ENCODE results near the gene CALD1. TPM values are rescaled to one million over a fixed set of nuclear protein-coding genes. Genes with fewer than 3 reads are reported as not detected.

Gene CALD1
- polyA plus RNA-seq, 12 donors = 106 to 268 (median 139) TPM; not detected in 1

- no peak for DNase-seq
These were observed 23.9 kb upstream of the CALD1 start for GRCh38 chr7:134755422-134756022.

GRCh38 chr7:134757938-134758337 lies 21.5 kb upstream of the CALD1 start:
- DNase-seq = no peak

- no peak for DNase-seq
These were observed 20.5 kb upstream of the CALD1 start for GRCh38 chr7:134758981-134759380.

DNA sequence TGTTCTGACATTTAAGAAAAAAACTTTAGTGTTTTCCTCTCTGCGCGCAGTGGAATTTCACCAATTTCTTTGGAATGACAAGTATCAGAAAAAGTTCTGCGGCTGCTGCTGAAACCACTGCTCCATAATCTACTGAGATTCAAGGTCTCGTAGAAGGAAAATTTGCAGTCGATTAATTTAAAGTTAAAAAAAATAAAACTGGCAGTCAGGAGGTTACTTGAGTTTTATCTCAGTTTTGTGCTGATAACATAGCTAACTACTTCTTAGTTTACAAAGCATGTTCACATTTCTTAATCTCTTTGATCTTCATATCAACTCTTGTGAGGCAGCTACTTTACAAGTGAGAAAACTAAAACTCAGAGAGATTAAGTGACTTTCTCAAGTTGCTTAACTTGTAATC lies 18.2 kb upstream of the CALD1 start:
- no peak for DNase-seq

- DNase-seq = no peak
These were observed 15.5 kb upstream of the CALD1 start for GRCh38 chr7:134763960-134764359.

DNA sequence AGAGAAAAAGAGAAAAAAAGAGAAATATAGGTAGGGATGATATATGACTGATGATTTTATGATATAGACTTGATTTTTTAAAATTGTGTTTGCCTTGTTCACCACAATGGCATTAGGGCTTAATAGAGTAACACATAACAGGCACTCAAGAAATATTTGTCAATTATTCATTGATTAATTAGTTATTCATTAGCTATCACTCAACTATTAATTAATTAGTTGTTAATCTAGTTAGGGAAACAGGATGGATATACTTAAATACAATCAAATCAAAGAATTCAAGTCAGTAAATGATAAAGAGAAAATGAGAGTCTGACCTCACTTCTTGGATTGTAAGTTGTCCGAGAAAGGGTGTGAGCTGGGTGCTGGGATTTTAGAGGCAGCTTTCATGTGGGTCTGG lies 15.1 kb upstream of the CALD1 start:
- DNase-seq = no peak

DNA sequence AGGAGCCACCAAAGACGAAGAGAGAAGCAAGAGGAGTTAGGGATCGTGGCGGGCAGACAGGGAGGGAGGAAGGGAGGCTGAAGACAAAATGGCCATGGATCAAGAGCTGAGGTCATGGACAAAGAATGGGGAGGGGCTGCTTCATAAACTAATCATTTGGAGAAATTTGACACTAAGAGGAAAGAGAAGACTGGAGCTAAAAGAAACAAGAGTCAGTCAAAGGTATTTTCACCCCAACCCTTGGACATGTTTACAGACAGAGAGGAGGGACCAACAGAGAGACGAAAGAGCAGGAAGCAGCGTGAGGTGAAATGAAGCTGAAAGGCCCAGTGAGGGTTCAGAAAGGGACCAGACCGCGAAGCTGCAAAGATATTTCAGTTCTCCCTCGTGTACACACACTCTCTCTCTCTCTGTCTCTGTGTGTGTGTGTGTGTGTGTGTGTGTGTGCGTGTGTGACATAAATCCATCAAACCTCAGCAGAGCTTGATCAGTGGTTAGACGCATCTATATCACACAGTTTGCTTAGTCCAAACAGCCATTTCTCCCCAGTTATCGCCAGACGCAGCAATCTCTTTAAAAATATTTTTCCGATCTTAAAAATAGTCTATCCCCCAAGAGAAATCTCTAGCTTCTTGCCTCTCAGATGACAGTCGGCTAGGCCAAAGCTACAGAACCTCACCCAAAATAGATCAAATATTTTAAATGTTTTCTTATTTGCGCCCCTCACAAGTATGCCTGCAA lies 12.5 kb upstream of the CALD1 start:
- DNase-seq = no peak

DNA sequence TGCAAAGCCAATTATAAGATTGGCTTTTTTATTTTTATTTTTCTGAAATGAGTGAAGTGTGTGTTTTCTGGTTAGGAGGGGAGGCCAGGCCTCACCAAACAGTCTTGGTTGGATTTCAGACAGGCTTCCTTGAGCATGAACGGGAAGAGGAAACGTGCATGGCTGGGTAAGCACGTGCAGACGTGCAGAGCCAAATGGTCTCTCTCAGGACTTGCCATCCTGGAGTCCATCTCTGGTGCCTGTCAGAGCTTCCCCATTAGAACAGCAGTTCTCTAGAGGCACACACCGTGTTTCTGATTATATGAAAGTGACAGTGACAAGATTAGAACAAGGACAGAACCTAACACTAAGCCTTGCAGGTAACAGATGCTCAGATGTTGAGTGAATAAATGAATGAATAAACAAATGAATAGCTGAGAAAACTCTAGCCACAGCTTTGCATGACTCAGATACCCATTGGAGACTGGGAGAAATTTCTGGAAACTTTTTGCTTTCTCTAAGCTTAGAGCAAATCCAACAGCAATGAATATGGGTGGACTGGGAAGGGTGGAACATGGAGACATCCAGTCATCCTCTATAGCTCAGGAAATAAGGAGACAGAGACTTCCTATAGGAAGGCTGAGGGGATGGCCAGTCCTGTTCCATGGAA lies 11.8 kb upstream of the CALD1 start:
- no peak for DNase-seq

- no peak for DNase-seq
These were observed 11.2 kb upstream of the CALD1 start for GRCh38 chr7:134768243-134768642.

- DNase-seq = no peak
These were observed 8.8 kb upstream of the CALD1 start for GRCh38 chr7:134770676-134771075.

DNA sequence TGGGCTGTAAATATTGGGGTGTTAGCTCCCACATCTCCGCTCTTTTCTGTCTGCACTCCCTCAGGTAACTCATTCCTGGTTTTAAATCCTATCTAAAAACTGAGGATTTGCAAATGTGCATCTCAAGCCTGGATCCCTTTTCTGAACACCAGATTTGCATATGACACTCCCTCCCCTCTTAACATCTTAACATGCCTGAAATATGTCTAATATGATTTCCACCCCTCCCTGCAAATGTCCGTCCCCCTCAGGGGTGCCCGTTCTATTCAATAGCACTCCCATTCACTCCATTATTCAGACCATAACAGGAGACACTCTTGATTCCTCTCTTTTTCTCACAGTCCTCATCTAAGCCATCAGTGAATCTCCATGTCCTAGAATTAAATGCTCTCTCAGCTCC lies 8.3 kb upstream of the CALD1 start:
- no peak for DNase-seq

DNA sequence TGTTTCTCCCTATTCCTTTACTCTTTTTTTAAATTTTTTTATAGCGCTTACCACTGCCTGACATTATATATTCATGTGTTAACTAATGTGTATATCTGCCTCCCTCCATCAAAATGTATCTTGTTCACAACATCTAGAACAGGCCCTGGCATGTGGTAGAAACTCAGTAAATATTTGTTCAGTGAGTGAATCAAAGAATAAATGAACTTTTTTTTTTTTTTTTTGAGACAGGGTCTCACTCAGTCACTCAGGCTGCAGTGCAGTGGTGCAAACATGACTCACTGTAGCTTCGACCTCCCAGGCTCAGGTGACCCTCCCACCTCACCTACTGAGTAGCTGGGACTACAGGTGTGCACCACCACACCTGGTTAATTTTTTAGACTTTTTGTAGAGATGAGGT lies 7.5 kb upstream of the CALD1 start:
- DNase-seq = no peak

DNA sequence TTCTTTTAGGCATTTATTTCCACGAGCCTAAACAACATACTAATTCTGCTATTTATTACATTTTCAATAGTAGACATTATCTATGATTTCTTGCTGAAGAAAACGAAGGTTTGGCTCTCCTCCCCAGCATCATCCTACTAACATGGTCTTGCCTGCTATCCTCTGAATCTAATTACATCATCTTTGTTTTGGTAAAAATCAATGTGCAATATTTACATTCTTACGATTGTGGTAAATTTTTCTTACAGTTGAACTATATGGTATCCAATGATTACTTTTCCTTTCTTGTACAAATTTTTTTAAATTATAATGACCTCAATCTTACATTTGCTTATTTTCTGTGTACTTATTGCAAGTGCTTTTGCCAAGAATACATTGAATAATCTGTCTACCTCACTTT lies 7.0 kb upstream of the CALD1 start:
- DNase-seq = no peak

DNA sequence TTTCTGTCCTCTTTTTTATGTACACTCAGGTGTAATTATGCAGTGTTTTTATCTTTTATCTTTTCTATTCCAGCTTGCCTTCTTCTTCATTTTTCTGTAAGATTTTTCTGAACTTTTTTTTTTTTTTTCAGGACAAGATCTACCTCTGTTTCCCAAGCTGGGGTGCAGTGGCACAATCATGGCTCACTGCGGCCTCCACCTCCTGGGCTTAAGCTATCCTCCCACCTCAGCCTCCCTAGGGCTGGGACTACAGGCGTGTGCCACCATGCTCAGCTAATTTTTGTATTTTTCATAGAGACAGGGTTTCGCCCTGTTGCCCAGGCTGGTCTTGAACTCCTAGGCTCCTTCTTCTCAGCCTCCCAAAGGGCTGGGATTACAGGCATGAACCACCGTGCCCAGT lies 6.3 kb upstream of the CALD1 start:
- DNase-seq = no peak

DNA sequence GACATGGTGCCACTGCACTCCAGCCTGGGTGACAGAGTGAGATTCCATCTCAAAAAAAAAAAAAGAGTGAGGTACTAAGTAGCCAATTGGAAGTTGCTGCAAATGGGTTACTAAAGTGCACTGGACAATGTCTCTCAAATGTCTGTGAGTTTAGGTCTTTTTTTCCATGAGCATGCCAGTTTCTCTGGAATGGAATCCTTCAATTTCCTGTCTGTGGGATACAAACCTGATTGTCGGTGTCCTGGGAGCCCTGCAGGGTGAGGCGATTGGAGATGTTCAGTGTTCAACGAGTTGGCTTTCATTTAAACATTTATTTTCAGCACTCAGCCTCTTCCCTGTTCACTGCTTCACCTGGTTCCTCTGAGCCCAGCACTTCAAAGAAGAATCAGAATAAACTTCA lies 5.3 kb upstream of the CALD1 start:
- DNase-seq = no peak

DNA sequence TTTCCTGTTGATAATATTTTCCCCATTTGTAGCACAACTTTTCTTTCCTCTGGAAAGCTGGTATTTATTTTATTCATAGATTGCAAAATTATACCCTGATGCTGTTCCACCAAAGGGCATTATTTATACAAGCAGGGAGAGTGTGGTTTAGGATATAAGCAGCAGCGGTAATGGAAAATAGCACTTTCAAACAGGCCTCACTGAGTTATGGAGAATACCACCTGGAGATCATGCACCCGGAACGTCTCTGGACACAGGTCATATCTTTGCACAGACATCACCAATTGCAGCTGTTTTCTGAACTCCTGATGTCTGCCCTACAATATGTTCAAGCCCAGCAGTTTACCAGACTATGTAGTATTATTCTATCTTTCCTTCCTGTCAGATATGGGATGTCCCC lies 2.0 kb upstream of the CALD1 start:
- no peak for DNase-seq

DNA sequence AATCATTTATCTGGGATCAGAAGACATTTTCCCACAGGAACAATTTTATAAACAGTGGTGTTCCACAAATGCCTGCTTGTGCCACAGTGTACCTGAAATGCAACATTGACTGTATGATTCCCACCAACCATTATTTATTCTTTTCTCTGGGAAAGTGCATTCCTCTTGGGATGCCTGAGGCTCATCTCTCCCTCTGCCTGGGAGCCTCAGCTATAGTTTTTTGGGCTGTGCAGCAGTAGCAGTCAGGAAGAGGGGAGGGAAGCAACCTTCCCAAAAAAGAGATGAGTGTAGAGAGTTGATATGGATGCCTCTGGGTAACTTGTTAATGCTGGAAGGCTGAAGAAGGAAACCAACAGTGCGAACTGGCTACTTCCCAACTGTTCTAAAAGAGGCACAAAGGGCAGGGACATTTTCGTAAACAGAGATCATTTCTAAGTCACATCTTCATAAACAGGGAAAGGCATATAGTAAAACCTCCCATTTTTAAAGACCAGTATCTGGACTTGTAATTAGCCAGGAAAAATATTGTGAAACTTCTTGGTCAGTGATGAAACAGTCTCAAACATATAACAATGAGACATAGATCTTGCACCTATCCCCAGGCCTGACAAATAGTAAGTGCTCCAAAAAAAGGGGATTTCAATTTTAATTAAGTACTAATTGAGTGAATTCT lies 1.4 kb upstream of the CALD1 start:
- no peak for DNase-seq

DNA sequence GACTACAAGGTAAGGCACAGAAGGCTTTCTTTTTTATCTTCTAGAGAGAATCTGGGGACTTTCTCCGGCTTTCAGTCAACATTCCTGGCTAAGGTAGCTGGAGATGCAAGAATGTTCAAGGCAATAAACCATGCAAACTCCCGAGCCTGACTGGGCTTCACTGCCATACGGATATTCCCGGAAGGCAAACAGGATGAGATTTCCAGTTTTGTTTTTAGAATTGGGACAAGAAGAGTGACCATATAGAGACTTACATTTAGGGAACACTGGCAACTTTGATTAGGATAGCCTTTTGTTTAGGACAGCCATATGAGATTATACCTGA lies 269 bp downstream of the CALD1 start:
- DNase-seq = no peak

DNA sequence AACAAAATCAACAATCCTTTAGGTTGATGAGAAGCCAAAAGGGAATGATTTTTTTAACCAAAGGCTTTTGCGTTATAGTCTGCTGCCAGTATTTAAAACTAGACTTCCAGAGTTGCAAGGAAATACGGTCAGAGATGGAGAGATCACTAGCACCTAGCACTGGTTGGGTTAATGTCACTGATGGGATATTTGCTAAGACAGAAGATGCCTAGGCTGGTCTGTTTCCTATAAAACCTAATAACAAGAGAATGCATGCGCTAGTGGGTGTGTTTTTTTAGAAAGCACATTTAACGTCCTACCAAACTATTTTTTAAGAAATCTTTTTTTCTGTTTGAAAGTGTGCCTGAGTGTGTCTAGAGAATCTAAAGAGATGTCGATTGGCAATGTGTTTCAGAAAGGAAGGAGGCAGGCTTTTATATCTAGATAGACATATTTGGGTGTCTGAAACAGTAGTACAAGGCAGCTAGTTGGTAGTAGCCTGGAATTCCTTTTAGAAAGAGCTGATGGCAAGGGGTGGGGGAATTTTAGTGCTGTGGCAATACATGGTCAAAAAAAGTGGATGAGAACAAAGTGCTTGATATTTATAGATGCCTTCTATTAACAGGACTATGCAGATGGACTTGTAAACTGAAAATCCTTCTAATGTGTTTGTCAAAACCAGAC lies 863 bp downstream of the CALD1 start:
- DNase-seq = no peak

GRCh38 chr7:134781171-134781570 lies 1.7 kb downstream of the CALD1 start:
- DNase-seq = no peak

DNA sequence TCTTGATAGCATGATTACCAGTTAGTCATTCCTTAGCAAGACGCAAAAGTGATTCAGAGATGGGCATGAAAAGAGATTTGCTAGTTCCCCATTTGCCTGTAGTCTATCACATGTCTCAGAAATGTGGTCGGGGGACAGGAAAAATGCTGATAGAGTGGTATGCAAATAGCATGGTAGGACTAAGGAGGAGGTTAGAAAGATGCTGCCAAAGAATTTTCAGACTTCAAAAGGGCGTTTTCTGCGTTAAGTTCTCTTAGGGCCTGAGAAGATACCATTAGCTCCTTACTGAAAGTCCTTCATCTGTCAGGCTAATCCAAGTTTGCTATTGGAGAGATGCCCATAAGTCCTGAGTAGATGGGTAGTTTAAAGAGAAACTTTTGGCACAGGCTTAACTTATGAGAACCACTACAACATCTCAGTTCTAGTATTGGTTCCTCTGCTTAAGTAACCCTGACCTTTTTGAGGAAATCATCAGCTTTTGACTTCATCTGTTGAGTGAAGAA lies 2.7 kb downstream of the CALD1 start:
- DNase-seq = no peak

Data from muscle of arm (tissue), 12 donors.